GM18951 (cell line): ENCODE measurements around the gene CUL7.
A peak's percentile ranks its signal among the peaks of the same experiment; 100 is the strongest.

Experiments
- POLR2A ChIP-seq: IDR thresholded peaks from 4 replicates; pipeline ENCODE4 v1.6.1; 2011; ENCODE audit warnings: mild to moderate bottlenecking; ENCODE audit not compliant: insufficient read length, insufficient read depth; ENCODE audit errors: extremely low read depth
- in situ Hi-C: fragments of 300-500 bp; cut with MboI; formaldehyde crosslinking; loops from one replicate; pipeline ENCODE4 v1.12.0; 2022; ENCODE audit warnings: low sequenced_read_pairs, mixed read lengths, inconsistent platforms; ENCODE audit not compliant: unreplicated experiment

The CUL7 gene

GRCh38 chr6:43029120-43029519 lies 24.5 kb downstream of the CUL7 start:
- in situ Hi-C loops, result no loop called here
- no peak for TF ChIP-seq POLR2A

- TF ChIP-seq POLR2A, result no peak
- in situ Hi-C loops, result no loop called here
Measured at GRCh38 chr6:43026365-43026764, 27.3 kb downstream of the CUL7 start.

- in situ Hi-C loops, result no loop called here
Measured at GRCh38 chr6:43024436-43024835, 29.2 kb downstream of the CUL7 start.

GRCh38 chr6:43021270-43022047 lies 32.2 kb downstream of the CUL7 start, which contains the start of gene RRP36:
Gene RRP36 (plus strand): TSS chr6:43021623. CDS start chr6:43021655, 32 bp downstream.
- in situ Hi-C loops, result no loop called here
- TF ChIP-seq POLR2A, result peak; percentile 72

More at GRCh38 chr6:43024436-43024835, 29.2 kb downstream of the CUL7 start:
- no peak for TF ChIP-seq POLR2A

GRCh38 chr6:43020847-43021246 lies 32.8 kb downstream of the CUL7 start:
- TF ChIP-seq POLR2A, result no peak
- in situ Hi-C loops, result no loop called here

GRCh38 chr6:43020052-43020705 lies 33.5 kb downstream of the CUL7 start:
- no peak for TF ChIP-seq POLR2A
- in situ Hi-C loops, result no loop called here

GRCh38 chr6:43019152-43019551 lies 34.5 kb downstream of the CUL7 start:
- in situ Hi-C loops, result no loop called here
- no peak for TF ChIP-seq POLR2A

GRCh38 chr6:43016943-43017334 lies 36.7 kb downstream of the CUL7 start:
- TF ChIP-seq POLR2A, result no peak
- in situ Hi-C loops, result no loop called here

- no peak for TF ChIP-seq POLR2A
- in situ Hi-C loops, result no loop called here
Measured at GRCh38 chr6:43016176-43016942, 37.3 kb downstream of the CUL7 start.

- in situ Hi-C loops, result no loop called here
- no peak for TF ChIP-seq POLR2A
Measured at GRCh38 chr6:43014434-43014909, 39.2 kb downstream of the CUL7 start.

GRCh38 chr6:43013843-43014433 lies 39.7 kb downstream of the CUL7 start, which contains the start of the genes KLHDC3 and MEA1:
Gene KLHDC3 (plus strand): TSS chr6:43014249. CDS start chr6:43017193, 2,944 bp downstream.
Gene MEA1 (minus strand): TSS chr6:43013946. CDS start chr6:43013813, 133 bp downstream.
- in situ Hi-C loops, result no loop called here

GRCh38 chr6:43013097-43013842 lies 40.4 kb downstream of the CUL7 start:
- in situ Hi-C loops, result no loop called here
- no peak for TF ChIP-seq POLR2A

More at GRCh38 chr6:43013843-43014433, 39.7 kb downstream of the CUL7 start, which contains the start of the genes KLHDC3 and MEA1:
- peak; percentile 79 for TF ChIP-seq POLR2A
